AG04450 (cell line): ENCODE data around the gene SH3GLB2. TPM values are rescaled to one million over a fixed set of nuclear protein-coding genes. Genes with fewer than 3 reads are reported as not detected.

Source experiments
- CTCF ChIA-PET: fragments of 300-600, 350-600 bp; formaldehyde crosslinking; extraction: SDS; loops from one replicate; lab custom pipeline; 2022; ENCODE audit warnings: antibody characterized with exemption, inconsistent platforms; lab: Charles Lee
- POLR2A ChIA-PET: fragments of 350-600 bp; formaldehyde crosslinking; extraction: SDS; loops from one replicate; lab custom pipeline; 2021; ENCODE audit warnings: antibody characterized with exemption, inconsistent platforms; lab: Yijun Ruan, JAX
- DNase-seq: peaks from one replicate; pipeline ENCODE4 v3.0.0-alpha.2; 2011; ENCODE audit warnings: low read depth, low spot score
- H3K27ac ChIP-seq: one replicate; pipeline ENCODE4 v1.5.1; 2012; ENCODE audit warnings: low read depth, low read length, control low read depth
- H3K27me3 ChIP-seq: one replicate; pipeline ENCODE4 v1.6.0; 2012; ENCODE audit warnings: low read length; ENCODE audit not compliant: control insufficient read depth, insufficient read depth
- H3K4me3 ChIP-seq: 2 replicates; pipeline ENCODE4 v1.5.1; 2011; ENCODE audit warnings: mild to moderate bottlenecking, low read depth, low read length, control low read depth
- H3K9me3 ChIP-seq: 2 replicates; pipeline ENCODE4 v1.5.1; 2012; ENCODE audit warnings: low read length; ENCODE audit not compliant: control insufficient read depth, insufficient read depth
- CTCF ChIP-seq: IDR thresholded peaks from 2 replicates; pipeline ENCODE4 v1.5.1; 2011; ENCODE audit warnings: low read depth, low read length, control low read depth, inconsistent platforms
- polyA plus RNA-seq: library from polyadenylated mRNA; depleted of rRNA; stranded (reverse); fragments of >200 nt; gene quantifications from 2 replicates; pipeline ENCODE4 v1.2.3, GENCODE V29; 2011

SH3GLB2 gene
- polyA plus RNA-seq, 1 experiment: 29.3 TPM

DNA sequence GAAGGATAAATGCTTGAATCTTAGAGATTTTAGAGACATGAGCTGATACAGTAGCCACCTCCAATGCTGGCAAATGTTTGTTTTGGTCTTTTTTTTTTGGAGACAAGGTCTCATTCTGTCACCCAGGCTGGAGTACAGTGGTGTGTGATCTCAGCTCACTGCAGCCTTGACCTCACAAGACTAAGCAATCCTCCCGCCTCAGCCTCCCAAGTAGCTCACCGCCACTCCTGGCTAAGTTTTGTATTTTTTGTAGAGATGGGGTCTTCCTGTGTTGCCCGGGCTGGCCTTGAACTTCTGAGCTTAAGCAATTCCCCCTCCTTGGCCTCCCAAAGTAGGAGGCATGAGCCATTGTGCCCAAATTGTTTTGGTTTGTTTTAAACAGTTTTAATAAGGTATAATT lies 46.0 kb upstream of the SH3GLB2 start:
- ChIA-PET POLR2A (interaction anchor here (0.7 kb wide), 1 partner anchor 34 kb away, joined by 3 read pairs; no protein-coding TSS in a partner anchor), CTCF (interaction anchor here (0.7 kb wide), 1 partner anchor 22 kb away, joined by 4 read pairs; no protein-coding TSS in a partner anchor)
- no peak overlapping the region for H3K27ac ChIP-seq
- H3K4me3 ChIP-seq: no peak overlapping the region
- no peaks in the 10 kb centered on the region for H3K9me3 ChIP-seq
- no peak for DNase-seq
- no peak for TF ChIP-seq CTCF
- H3K27me3 ChIP-seq: no peaks in the 10 kb centered on the region

GRCh38 chr9:129073404-129073803 lies 45.3 kb upstream of the SH3GLB2 start:
- ChIA-PET POLR2A (interaction anchor here (0.7 kb wide), 2 partner anchors 19 to 33 kb away, joined by 3 read pairs; no protein-coding TSS in a partner anchor), CTCF (interaction anchor here (0.7 kb wide), 1 partner anchor 21 kb away, joined by 4 read pairs; no protein-coding TSS in a partner anchor)
- DNase-seq: no peak
- Histone ChIP-seq H3K27ac (no peak overlapping the region), H3K4me3 (no peak overlapping the region), H3K27me3 (no peaks in the 10 kb centered on the region), H3K9me3 (no peaks in the 10 kb centered on the region)
- no peak for TF ChIP-seq CTCF

DNA sequence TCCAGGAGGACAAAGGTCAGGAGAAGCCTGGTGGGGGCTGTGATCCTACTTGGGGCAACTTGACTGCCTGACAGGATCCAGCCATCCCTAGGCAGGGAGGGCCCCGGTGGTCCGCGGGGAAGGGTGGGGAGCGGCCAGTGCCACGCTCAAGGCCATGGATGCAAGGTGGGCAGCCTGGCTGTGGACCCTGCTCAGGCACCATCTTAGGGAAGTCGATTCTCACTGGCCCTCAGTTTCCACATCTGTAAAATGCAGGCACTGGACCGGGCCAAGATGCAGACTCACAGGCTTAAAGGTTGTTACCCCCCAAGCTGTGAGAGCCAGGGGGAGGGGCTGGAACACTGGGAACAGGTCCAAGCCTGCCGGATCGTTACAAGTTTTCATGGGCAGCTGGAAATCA lies 44.0 kb upstream of the SH3GLB2 start:
- Histone ChIP-seq H3K9me3 (no peaks in the 10 kb centered on the region; the same call in 1 of the 2 replicates), H3K4me3 (no peak overlapping the region), H3K27me3 (no peaks in the 10 kb centered on the region), H3K27ac (no peak overlapping the region)
- no peak for DNase-seq
- CTCF ChIA-PET: no interaction called here
- POLR2A ChIA-PET: no interaction called here
- TF ChIP-seq CTCF: no peak

DNA sequence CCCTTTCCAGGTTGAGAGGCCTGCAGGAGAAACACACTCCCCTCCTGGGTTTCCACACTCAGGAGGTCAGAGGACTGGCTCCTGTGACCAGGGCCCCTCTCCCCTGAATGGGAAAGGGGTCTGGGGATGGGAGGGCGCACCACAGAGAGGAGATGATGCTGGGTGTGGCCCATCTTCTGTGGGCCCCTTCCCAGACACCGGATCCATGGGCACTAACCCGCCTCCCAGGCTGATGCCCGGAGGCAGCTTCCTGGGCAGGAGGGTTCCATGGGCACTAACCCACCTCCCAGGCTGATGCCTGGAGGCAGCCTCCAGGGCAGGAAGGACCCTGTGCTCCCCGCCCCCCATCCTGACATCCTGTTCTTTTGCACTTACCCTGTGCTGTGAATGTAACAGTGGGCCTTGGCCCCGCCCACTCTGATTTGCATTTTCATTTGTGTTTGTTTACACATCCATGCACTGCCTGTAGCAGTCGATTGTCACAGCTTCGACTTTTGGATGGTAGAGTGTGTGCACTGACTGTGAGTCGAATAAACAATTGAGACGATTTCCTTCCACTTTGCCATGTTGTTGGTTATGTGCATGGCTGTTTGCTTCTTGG lies 43.5 kb upstream of the SH3GLB2 start:
- TF ChIP-seq CTCF: no peak
- H3K27me3 ChIP-seq: no peaks in the 10 kb centered on the region
- H3K4me3 ChIP-seq: no peak overlapping the region
- no peak overlapping the region for H3K27ac ChIP-seq
- H3K9me3 ChIP-seq: no peaks in the 10 kb centered on the region; the same call in 1 of the 2 replicates
- ChIA-PET CTCF (no interaction called here), POLR2A (no interaction called here)
- DNase-seq: no peak

DNA sequence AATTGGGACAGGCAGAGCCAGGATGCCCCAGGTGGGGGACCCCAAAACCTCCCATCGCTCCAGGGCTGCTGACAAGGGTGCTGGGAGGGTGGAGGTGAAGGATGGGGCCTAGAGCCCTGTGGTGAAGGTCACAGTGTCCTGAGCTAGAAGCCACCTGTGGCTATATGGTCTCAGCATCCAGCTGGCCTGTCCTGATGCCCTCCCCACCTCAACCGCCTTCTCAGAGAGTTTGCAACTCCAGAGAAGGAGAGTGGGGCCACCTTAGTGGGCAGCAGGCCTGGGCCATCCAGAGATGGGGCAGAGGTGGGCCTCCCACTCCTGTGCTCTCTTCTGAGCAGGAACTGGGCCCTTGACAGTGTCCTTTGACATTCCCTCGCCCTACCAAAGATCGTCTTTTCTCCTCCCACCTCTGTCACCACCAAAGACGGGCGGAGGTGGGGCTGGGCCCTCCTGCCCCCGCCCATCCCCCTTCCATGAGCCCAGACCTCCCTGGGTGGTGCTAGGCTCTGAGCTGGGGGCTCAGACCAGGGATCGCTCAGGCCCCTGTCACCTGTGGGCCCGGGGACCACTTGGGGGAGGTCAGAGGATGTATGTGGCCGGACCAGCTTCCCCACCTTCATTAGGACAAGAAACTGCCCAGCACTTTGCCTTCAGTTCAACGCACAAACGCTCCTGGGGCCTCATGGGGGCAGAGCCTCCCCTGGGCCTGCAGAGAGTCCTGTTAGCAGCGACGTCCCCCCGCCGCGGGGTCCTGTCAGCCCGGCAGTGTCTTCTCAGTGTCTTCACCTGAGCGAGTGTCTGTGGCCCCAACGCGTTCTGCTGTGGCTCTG lies 42.8 kb upstream of the SH3GLB2 start:
- ChIA-PET CTCF (no interaction called here), POLR2A (no interaction called here)
- no peak overlapping the region for H3K4me3 ChIP-seq
- H3K9me3 ChIP-seq: no peaks in the 10 kb centered on the region; the same call in 1 of the 2 replicates
- H3K27ac ChIP-seq: no peak overlapping the region
- TF ChIP-seq CTCF: no peak
- no peak for DNase-seq
- no peaks in the 10 kb centered on the region for H3K27me3 ChIP-seq
